H1 (cell line): Measurements from ENCODE around the gene FAM50B. TPM values are rescaled to one million over a fixed set of nuclear protein-coding genes. Genes with fewer than 3 reads are reported as not detected.

Experiments used
- CTCF ChIA-PET: fragments of 300-600 bp; sonication (Branson Sonifier 250); formaldehyde crosslinking; loops from one replicate; lab custom pipeline; 2021; ENCODE audit not compliant: partially characterized antibody; lab: Charles Lee
- POLR2A ChIA-PET: fragments of 300-600 bp; sonication (Branson Sonifier 250); formaldehyde crosslinking; loops from one replicate; lab custom pipeline; 2021; ENCODE audit warnings: inconsistent platforms; ENCODE audit not compliant: partially characterized antibody; lab: Charles Lee
- DNase-seq, 2 experiments: peaks; one replicate each; pipeline versions ENCODE4 v3.0.0 to v3.0.0-alpha.2; 2010 to 2022; ENCODE audit warnings: low spot score in 2 of 2, low read depth in 1 of 2, mixed read lengths in 1 of 2
- FAIRE-seq: peaks from 2 replicates; lab custom pipeline; 2011; peaks lifted over from hg19 to GRCh38; lab: Jason Lieb, UNC
- H2AFZ ChIP-seq: 2 replicates; pipeline ENCODE4 v1.8.1; 2012; ENCODE audit warnings: low read length, inconsistent platforms
- H2AK5ac ChIP-seq: 2 replicates; pipeline ENCODE4 v1.6.1; 2013; ENCODE audit warnings: low read depth, low read length
- H2BK120ac ChIP-seq: replicated peaks from 2 replicates; pipeline ENCODE3; 2013; ENCODE audit warnings: low read depth, low read length, inconsistent platforms
- H2BK12ac ChIP-seq: 2 replicates; pipeline ENCODE4 v1.6.1; 2013; ENCODE audit warnings: low read depth, low read length
- H2BK15ac ChIP-seq: 2 replicates; pipeline ENCODE4 v1.6.1; 2013; ENCODE audit warnings: low read length
- H2BK20ac ChIP-seq: 2 replicates; pipeline ENCODE4 v1.6.1; 2013; ENCODE audit warnings: low read length
- H2BK5ac ChIP-seq: 2 replicates; pipeline ENCODE4 v1.6.1; 2013; ENCODE audit warnings: low read depth, low read length
- H3K14ac ChIP-seq: 2 replicates; pipeline ENCODE4 v1.6.1; 2013; ENCODE audit warnings: inconsistent platforms; ENCODE audit not compliant: insufficient read length
- H3K18ac ChIP-seq: 2 replicates; pipeline ENCODE4 v1.6.1; 2013; ENCODE audit warnings: low read length; ENCODE audit errors: extremely low read depth
- H3K23ac ChIP-seq: 2 replicates; pipeline ENCODE4 v1.6.1; 2013; ENCODE audit warnings: inconsistent platforms; ENCODE audit not compliant: insufficient read length
- H3K23me2 ChIP-seq: 2 replicates; pipeline ENCODE4 v1.6.1; 2013; ENCODE audit warnings: low read depth, low read length
- H3K27ac ChIP-seq: 2 replicates; pipeline ENCODE4 v1.6.1; 2011; ENCODE audit warnings: low read depth, low read length, inconsistent platforms
- H3K27me3 ChIP-seq, 4 experiments: replicated peaks in 1 of 4; 1 replicate in 1 of 4; 2 replicates in 3 of 4; pipeline versions ENCODE4 v1.6.1 to v1.8.1; 2011 to 2013; ENCODE audit warnings: low read length in 3 of 4, mild to moderate bottlenecking in 3 of 4, inconsistent platforms in 2 of 4, mixed read lengths in 2 of 4, moderate library complexity in 1 of 4; ENCODE audit not compliant: control insufficient read depth in 3 of 4, insufficient read depth in 3 of 4; ENCODE audit errors: extremely low read depth in 1 of 4
- H3K36me3 ChIP-seq, 4 experiments: 2 replicates each; pipeline versions ENCODE4 v1.6.1 to v1.8.1; 2011 to 2013; ENCODE audit warnings: mild to moderate bottlenecking in 4 of 4, low read length in 3 of 4, moderate library complexity in 2 of 4, control low read depth in 1 of 4, inconsistent platforms in 1 of 4; ENCODE audit not compliant: insufficient read depth in 4 of 4, control insufficient read depth in 2 of 4
- H3K4ac ChIP-seq: replicated peaks from 2 replicates; pipeline ENCODE3; 2013; ENCODE audit warnings: low read length, low read depth, mixed read lengths, inconsistent platforms; ENCODE audit not compliant: insufficient read length
- H3K4me1 ChIP-seq, 4 experiments: replicated peaks in 1 of 4; 1 replicate in 1 of 4; 2 replicates in 3 of 4; pipeline versions ENCODE4 v1.6.1 to v1.8.1; 2011 to 2013; ENCODE audit warnings: low read length in 3 of 4, inconsistent platforms in 2 of 4, mixed read lengths in 1 of 4; ENCODE audit not compliant: insufficient read depth in 4 of 4, control insufficient read depth in 3 of 4
- H3K4me2 ChIP-seq, 2 experiments: 2 replicates each; pipeline versions ENCODE4 v1.6.1 to v1.8.1; 2011 to 2013; ENCODE audit warnings: low read depth in 2 of 2, low read length in 2 of 2, control low read depth in 1 of 2, inconsistent platforms in 1 of 2, mild to moderate bottlenecking in 1 of 2; ENCODE audit not compliant: insufficient read depth in 1 of 2
- H3K4me3 ChIP-seq, 4 experiments: fragments of 200-600, 300-600 bp in 1 of 4; sonication (generic), shearing (Covaris generic), sonication (Bioruptor Twin) in 1 of 4; 2 replicates each; pipeline versions ENCODE4 v1.5.1 to v1.8.1; 2011 to 2016; ENCODE audit warnings: low read length in 4 of 4, low read depth in 3 of 4, control low read depth in 2 of 4, inconsistent platforms in 2 of 4, mild to moderate bottlenecking in 2 of 4, mixed read lengths in 1 of 4, moderate library complexity in 1 of 4; ENCODE audit not compliant: insufficient read depth in 2 of 4; ENCODE audit errors: extremely low read depth in 1 of 4
- H3K56ac ChIP-seq: replicated peaks from 2 replicates; pipeline ENCODE3; 2013; ENCODE audit warnings: low read depth, mild to moderate bottlenecking, mixed read lengths, low read length, inconsistent platforms; ENCODE audit not compliant: insufficient read length
- H3K79me1 ChIP-seq: 2 replicates; pipeline ENCODE4 v1.6.1; 2013; ENCODE audit warnings: low read depth, low read length, control low read depth
- H3K79me2 ChIP-seq, 2 experiments: 2 replicates each; pipeline versions ENCODE4 v1.6.1 to v1.8.1; 2012 to 2013; ENCODE audit warnings: low read length in 2 of 2, mild to moderate bottlenecking in 2 of 2, inconsistent platforms in 1 of 2; ENCODE audit not compliant: insufficient read depth in 2 of 2, control insufficient read depth in 1 of 2
- H3K9ac ChIP-seq, 4 experiments: replicated peaks in 1 of 4; 1 replicate in 1 of 4; 2 replicates in 3 of 4; pipeline versions ENCODE4 v1.6.1 to v1.8.1; 2011 to 2013; ENCODE audit warnings: low read depth in 3 of 4, low read length in 3 of 4, control low read depth in 2 of 4, mild to moderate bottlenecking in 2 of 4, moderate library complexity in 2 of 4, inconsistent platforms in 1 of 4; ENCODE audit errors: extremely low read depth in 1 of 4
- H3K9me3 ChIP-seq, 2 experiments: 2 replicates each; pipeline versions ENCODE4 v1.6.1 to v1.8.1; 2012 to 2013; ENCODE audit warnings: mild to moderate bottlenecking in 2 of 2, moderate library complexity in 2 of 2, control low read depth in 1 of 2, inconsistent platforms in 1 of 2, low read depth in 1 of 2, low read length in 1 of 2, mixed read lengths in 1 of 2; ENCODE audit not compliant: insufficient read depth in 2 of 2
- H4K20me1 ChIP-seq, 2 experiments: replicated peaks in 1 of 2; 2 replicates each; pipeline versions ENCODE3 to v1.8.1; 2011 to 2013; ENCODE audit warnings: inconsistent platforms in 2 of 2, low read length in 2 of 2, mild to moderate bottlenecking in 1 of 2; ENCODE audit not compliant: insufficient read depth in 2 of 2, control insufficient read depth in 1 of 2
- H4K5ac ChIP-seq: 2 replicates; pipeline ENCODE4 v1.6.1; 2013; ENCODE audit warnings: low read length, low read depth, mixed read lengths, inconsistent platforms; ENCODE audit not compliant: insufficient read length
- H4K8ac ChIP-seq: 2 replicates; pipeline ENCODE4 v1.8.0; 2013; ENCODE audit warnings: mild to moderate bottlenecking, moderate library complexity, low read length, inconsistent platforms; ENCODE audit not compliant: insufficient read depth; ENCODE audit errors: extremely low read depth
- H4K91ac ChIP-seq: replicated peaks from 2 replicates; pipeline ENCODE3; 2013; ENCODE audit warnings: low read length, mixed read lengths, inconsistent platforms; ENCODE audit not compliant: insufficient read length
- BCL11A ChIP-seq, 2 experiments: IDR thresholded peaks; one replicate each; pipeline ENCODE4 v1.6.1; 2011; ENCODE audit warnings: low read depth in 2 of 2, low read length in 2 of 2, mild to moderate bottlenecking in 2 of 2
- CBX8 ChIP-seq: fragments of 300-800, 300-1000 bp; sonication (generic); IDR thresholded peaks from 2 replicates; pipeline ENCODE4 v1.7.1; 2016; ENCODE audit warnings: low read depth, low read length, borderline replicate concordance
- CREB1 ChIP-seq: IDR thresholded peaks from 2 replicates; pipeline ENCODE4 v1.6.1; 2012; ENCODE audit warnings: inconsistent platforms
- EGR1 ChIP-seq: IDR thresholded peaks from 2 replicates; pipeline ENCODE4 v1.6.1; 2011; ENCODE audit warnings: low read depth, low read length, borderline replicate concordance
- EZH2 ChIP-seq: fragments of 200-600 bp; sonication (generic); IDR thresholded peaks from 2 replicates; pipeline ENCODE4 v1.7.1; 2012; ENCODE audit warnings: low read depth, mild to moderate bottlenecking, moderate library complexity, low read length, inconsistent platforms; ENCODE audit not compliant: severe bottlenecking
- GABPA ChIP-seq: IDR thresholded peaks from 2 replicates; pipeline ENCODE4 v1.6.1; 2011; ENCODE audit warnings: mild to moderate bottlenecking, low read length, moderate library complexity, borderline replicate concordance; ENCODE audit not compliant: insufficient read depth
- JUN ChIP-seq: IDR thresholded peaks from 2 replicates; pipeline ENCODE4 v1.6.1; 2011; ENCODE audit warnings: low read depth, mild to moderate bottlenecking, improper control_type of control experiment, low read length
- NANOG ChIP-seq: IDR thresholded peaks from 2 replicates; pipeline ENCODE4 v1.6.1; 2011; ENCODE audit warnings: low read length, low read depth, mild to moderate bottlenecking, inconsistent platforms; ENCODE audit not compliant: insufficient read depth, poor library complexity, severe bottlenecking
- TCF12 ChIP-seq: IDR thresholded peaks from 2 replicates; pipeline ENCODE4 v1.6.1; 2011; ENCODE audit warnings: low read depth, mild to moderate bottlenecking, low read length
- WGBS, 2 experiments: shearing (Covaris generic) in 1 of 2; methylation state at CpG; one replicate each; pipeline versions ENCODE4 v1.1.6 to v1.1.7; 2013 to 2015; ENCODE audit warnings: low lambda C conversion rate in 2 of 2, mixed read lengths in 2 of 2, inconsistent platforms in 1 of 2, low coverage in 1 of 2, missing lambda C conversion rate in 1 of 2; ENCODE audit not compliant: insufficient replicate concordance in 2 of 2, insufficient coverage in 1 of 2, insufficient read length in 1 of 2; ENCODE audit errors: extremely low coverage in 1 of 2, missing lambda C conversion rate in 1 of 2; 5-methylcytosine and 5-hydroxymethylcytosine counted together
- polyA plus RNA-seq, 7 experiments: library from polyadenylated mRNA; depleted of rRNA in 3 of 7; stranded (reverse) in 5 of 7; unstranded in 2 of 7; fragments of >200 nt in 5 of 7; fragments of 200-250 nt in 2 of 7; gene quantifications; 1 replicate in 5 of 7; 2 replicates in 1 of 7; 4 replicates in 1 of 7; pipeline versions ENCODE4 v1.2.1 to v1.2.3, GENCODE V29; 2011 to 2013; ENCODE audit warnings: missing spikeins in 2 of 7, mixed read lengths in 2 of 7
- total RNA-seq: library from RNA; stranded (reverse); fragmentation: NEBNext Ultra II Directional; extraction: Animal tissue kit (Norgen Biotek cat#: 25700); gene quantifications from 2 replicates; pipeline ENCODE4 v1.2.1, GENCODE V29; 2021
- TF ChIP-seq, protein P1 (sequence below): IDR thresholded peaks from 2 replicates; pipeline ENCODE4 v1.6.1; 2012; ENCODE audit warnings: inconsistent platforms
- TF ChIP-seq, protein P2 (sequence below): IDR thresholded peaks from 2 replicates; pipeline ENCODE4 v1.6.1; 2012; ENCODE audit warnings: inconsistent platforms
- TF ChIP-seq, protein P3 (sequence below): IDR thresholded peaks from 2 replicates; pipeline ENCODE4 v1.6.1; 2011; ENCODE audit warnings: low read depth, mild to moderate bottlenecking, low read length; ENCODE audit not compliant: insufficient read depth

Gene FAM50B
- total and polyA plus RNA-seq, 2 of the 8 experiments (the other 6 are each of a cell fraction or from before 2014, with no cell fraction given): 3.1 to 3.2 TPM

DNA sequence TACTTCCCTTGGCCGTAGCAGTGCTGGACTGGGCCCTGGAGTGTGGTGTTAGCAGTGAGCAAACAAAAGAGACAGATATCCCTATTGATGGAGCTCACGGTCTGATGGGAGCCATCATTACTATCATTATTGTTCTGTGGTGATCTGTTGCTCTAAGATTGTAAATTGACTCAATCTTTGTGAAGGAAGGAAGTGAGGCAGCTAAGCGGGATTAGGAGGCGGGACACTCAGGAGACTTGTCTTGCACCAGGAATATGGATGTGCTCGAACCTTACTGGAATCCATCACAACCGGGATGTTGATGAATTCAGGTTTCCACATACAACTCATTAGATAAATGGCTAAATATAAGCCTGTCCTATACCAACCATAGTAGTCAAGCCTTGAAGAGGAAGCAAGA is 25.5 kb upstream of the FAM50B start:
- Histone ChIP-seq H3K9ac (no peak overlapping the region), H3K56ac (no peak overlapping the region), H3K23me2 (no peaks in the 10 kb centered on the region), H3K4me2 (no peak overlapping the region), H2AFZ (no peak overlapping the region), H2BK120ac (no peak overlapping the region), H4K20me1 (no peaks in the 10 kb centered on the region), H3K27me3 (peaks cover 0 to 2% (median under 1%) of the 10 kb centered on the region in 4 experiments; a peak in 1 of 7 replicates), H2BK12ac (no peak overlapping the region), H3K18ac (no peak overlapping the region), H3K14ac (no peak overlapping the region), H3K23ac (no peak overlapping the region), H4K8ac (no peak overlapping the region), H2BK15ac (no peak overlapping the region), H3K9me3 (no peaks in the 10 kb centered on the region), H3K4me3 (no peak overlapping the region), H3K4me1 (peaks cover 0 to 10% (median 4%) of the 10 kb centered on the region in 4 experiments; a peak in 5 of 7 replicates), H3K4ac (no peak overlapping the region), H4K5ac (no peak overlapping the region), H3K36me3 (no peaks in the 10 kb centered on the region; a peak in 1 of 8 replicates), H2AK5ac (no peak overlapping the region), H4K91ac (no peak overlapping the region), H3K79me1 (no peaks in the 10 kb centered on the region), H2BK5ac (no peak overlapping the region), H3K79me2 (no peaks in the 10 kb centered on the region), H3K27ac (no peak overlapping the region), H2BK20ac (no peak overlapping the region)
- WGBS, 2 experiments: 88% methylated on average over 6 of the region's 6 CpGs; no CpG with 5 or more reads in 1 of the 2 experiments
- no peak for DNase-seq
- ChIA-PET POLR2A (interaction anchor here (0.8 kb wide), 1 partner anchor 10 kb away, joined by 3 read pairs; no protein-coding TSS in a partner anchor), CTCF (interaction anchor here (0.9 to 5.5 kb wide), 8 partner anchors 9 to 191 kb away, joined by 3 to 63 read pairs (median 4); no protein-coding TSS in a partner anchor)
- FAIRE-seq: no peak
- TF ChIP-seq GABPA (no peak), EZH2 (no peak), CBX8 (no peak), CREB1 (no peak), TCF12 (no peak), NANOG (no peak), BCL11A (IDR thresholded peaks at IDR 0.05; ENCODE audit: low read depth in 2 of 2, low read length in 2 of 2) (no peak), EGR1 (no peak), JUN (no peak)
- TF ChIP-seq, protein P1, sequence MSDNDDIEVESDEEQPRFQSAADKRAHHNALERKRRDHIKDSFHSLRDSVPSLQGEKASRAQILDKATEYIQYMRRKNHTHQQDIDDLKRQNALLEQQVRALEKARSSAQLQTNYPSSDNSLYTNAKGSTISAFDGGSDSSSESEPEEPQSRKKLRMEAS: no peak
- TF ChIP-seq, protein P2, sequence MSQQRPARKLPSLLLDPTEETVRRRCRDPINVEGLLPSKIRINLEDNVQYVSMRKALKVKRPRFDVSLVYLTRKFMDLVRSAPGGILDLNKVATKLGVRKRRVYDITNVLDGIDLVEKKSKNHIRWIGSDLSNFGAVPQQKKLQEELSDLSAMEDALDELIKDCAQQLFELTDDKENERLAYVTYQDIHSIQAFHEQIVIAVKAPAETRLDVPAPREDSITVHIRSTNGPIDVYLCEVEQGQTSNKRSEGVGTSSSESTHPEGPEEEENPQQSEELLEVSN: no peak
- TF ChIP-seq, protein P3, sequence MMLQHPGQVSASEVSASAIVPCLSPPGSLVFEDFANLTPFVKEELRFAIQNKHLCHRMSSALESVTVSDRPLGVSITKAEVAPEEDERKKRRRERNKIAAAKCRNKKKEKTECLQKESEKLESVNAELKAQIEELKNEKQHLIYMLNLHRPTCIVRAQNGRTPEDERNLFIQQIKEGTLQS: no peak
